Skeletal muscle tissue (tissue), 4 donors: Measurements from ENCODE around the gene TNFAIP8L3. TPM values are rescaled to one million over a fixed set of nuclear protein-coding genes. Genes with fewer than 3 reads are reported as not detected.

ENCODE experiments used
- H3K27ac ChIP-seq: one replicate; pipeline ENCODE4 v1.7.0; 2013; ENCODE audit warnings: mild to moderate bottlenecking, low read depth, low read length, inconsistent platforms
- H3K27me3 ChIP-seq, 3 donors: one replicate each; pipeline ENCODE4 v1.7.0; 2013; ENCODE audit warnings: low read length in 3 of 3; ENCODE audit not compliant: control insufficient read depth in 3 of 3, insufficient read depth in 3 of 3
- H3K36me3 ChIP-seq, 3 donors: one replicate each; pipeline ENCODE4 v1.7.0; 2013; ENCODE audit warnings: low read length in 3 of 3; ENCODE audit not compliant: control insufficient read depth in 3 of 3, insufficient read depth in 3 of 3
- H3K4me1 ChIP-seq, 3 donors: one replicate each; pipeline ENCODE4 v1.7.0; 2013; ENCODE audit warnings: low read length in 3 of 3, mild to moderate bottlenecking in 3 of 3; ENCODE audit not compliant: control insufficient read depth in 3 of 3, insufficient read depth in 3 of 3
- H3K4me3 ChIP-seq, 3 donors: one replicate each; pipeline ENCODE4 v1.7.0; 2013; ENCODE audit warnings: low read length in 3 of 3
- H3K9ac ChIP-seq, 3 donors: one replicate each; pipeline ENCODE4 v1.7.0; 2013; ENCODE audit warnings: low read length in 3 of 3, mild to moderate bottlenecking in 3 of 3, moderate library complexity in 2 of 3, low read depth in 1 of 3
- H3K9me3 ChIP-seq, 3 donors: one replicate each; pipeline ENCODE4 v1.7.0; 2013; ENCODE audit warnings: low read length in 3 of 3; ENCODE audit not compliant: control insufficient read depth in 3 of 3
- total RNA-seq: library from RNA; depleted of rRNA; stranded (reverse); fragments of >200 nt; gene quantifications from one replicate; pipeline ENCODE4 v1.2.3, GENCODE V29; 2014
- donor health status: Osteomylitis.

TNFAIP8L3 gene
- total RNA-seq, 1 donor from 2014 or later = 2.1 TPM

DNA sequence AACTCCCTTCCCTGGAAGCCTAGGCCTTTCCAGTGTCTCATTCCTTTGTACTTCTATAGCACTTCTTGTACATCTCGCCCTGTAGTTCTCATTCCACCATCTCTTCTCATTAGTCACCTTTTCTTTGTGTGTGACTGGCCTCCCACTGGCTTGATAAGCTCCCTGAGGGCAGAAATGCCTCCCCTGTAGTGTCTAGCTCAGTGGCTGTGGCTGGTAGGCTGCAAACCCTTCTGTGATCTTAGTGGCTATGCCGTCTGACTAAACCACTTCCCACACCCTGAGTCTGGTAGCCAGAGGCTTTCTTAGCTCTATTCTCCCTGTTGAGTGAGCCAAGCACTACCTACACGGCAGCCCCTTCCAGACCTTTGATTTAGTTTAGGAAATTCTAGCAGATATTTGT, 24.4 kb upstream of the TNFAIP8L3 start:
- H3K27ac ChIP-seq = no peak overlapping the region

DNA sequence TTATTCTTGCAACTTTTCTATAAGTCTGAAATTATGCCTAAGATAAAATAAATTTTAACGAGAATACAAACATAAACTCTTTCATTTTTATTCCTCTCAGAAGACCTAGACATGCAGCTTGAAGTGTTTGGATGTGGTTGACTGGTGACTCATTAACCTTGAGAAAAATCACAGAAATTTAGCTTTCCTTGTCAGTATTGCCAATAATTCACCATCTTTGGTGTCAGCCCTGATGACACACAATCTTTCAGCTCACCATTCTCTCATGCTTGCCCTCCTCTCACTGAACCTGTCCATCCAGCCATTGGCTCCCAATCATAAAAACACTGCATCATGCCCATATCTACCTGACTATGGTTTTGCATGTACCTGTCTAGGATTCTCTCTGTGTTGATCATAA, 22.6 kb upstream of the TNFAIP8L3 start:
- Histone ChIP-seq H3K27ac (no peak overlapping the region), H3K9ac (no peak overlapping the region), H3K9me3 (no peaks in the 10 kb centered on the region), H3K36me3 (no peaks in the 10 kb centered on the region), H3K27me3 (no peaks in the 10 kb centered on the region), H3K4me1 (no peaks in the 10 kb centered on the region), H3K4me3 (no peak overlapping the region)

More for the DNA sequence above, 24.4 kb upstream of the TNFAIP8L3 start:
- Histone ChIP-seq H3K9ac (no peak overlapping the region), H3K9me3 (peaks cover 0 to 2% (median 0%) of the 10 kb centered on the region in 3 donors), H3K4me1 (no peaks in the 10 kb centered on the region), H3K27me3 (no peaks in the 10 kb centered on the region), H3K4me3 (no peak overlapping the region), H3K36me3 (no peaks in the 10 kb centered on the region)

DNA sequence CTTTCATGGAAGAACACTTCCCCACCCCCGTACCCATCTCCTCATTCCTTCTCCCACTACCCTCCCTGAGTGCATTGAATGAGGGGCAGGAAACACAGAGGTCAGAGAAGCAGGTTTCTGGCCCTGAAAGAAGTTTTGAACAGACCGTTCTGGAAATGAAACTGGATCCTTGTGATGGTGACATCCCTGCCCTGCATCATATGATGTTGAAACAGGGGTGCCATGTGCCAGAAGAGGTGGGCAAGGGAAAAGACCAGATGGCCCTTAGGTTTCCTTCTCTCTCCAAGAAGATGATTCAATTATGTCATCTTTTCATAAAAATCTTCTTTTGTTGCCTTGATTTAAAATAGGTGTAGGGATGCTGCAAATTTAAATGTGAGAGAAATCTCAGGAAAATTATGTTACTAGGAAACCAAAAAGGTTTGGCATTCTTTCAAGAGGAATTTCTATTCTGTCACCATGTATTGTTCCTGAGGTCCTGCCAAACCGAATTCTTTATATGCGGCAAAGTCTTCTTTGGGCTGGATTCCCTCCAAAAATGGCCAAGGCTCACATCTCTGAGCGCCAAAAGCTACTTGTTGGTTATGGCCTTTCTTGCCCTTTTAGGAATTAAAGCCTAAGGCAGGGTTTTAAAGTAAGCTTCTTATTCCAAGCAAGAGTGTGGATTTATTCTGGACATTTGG, 19.9 kb upstream of the TNFAIP8L3 start:
- Histone ChIP-seq H3K27me3 (peaks cover 0 to 3% (median 0%) of the 10 kb centered on the region in 3 donors), H3K4me3 (no peak overlapping the region), H3K9ac (no peak overlapping the region), H3K36me3 (no peaks in the 10 kb centered on the region), H3K9me3 (no peaks in the 10 kb centered on the region), H3K27ac (no peak overlapping the region), H3K4me1 (no peaks in the 10 kb centered on the region)

DNA sequence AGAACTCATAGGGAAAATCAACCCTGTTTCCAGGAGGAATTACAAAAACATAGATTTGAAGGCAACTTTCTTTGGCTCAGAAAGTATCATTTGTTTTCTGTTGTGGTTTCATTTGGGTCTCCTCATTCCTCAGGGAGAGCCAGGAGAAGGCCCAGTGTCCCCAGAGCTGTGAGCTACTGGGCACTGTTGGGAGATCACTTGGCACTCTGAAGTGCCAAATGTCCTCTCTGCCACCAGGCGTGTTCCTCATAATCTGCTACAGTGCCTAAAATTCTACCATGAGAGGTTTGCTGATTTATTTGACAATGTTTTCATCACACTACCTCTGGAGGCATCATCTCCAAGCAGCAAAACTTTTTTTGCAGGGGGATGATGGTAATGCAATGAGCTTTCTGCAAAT, 17.4 kb upstream of the TNFAIP8L3 start:
- Histone ChIP-seq H3K9me3 (no peaks in the 10 kb centered on the region), H3K36me3 (no peaks in the 10 kb centered on the region), H3K27ac (no peak overlapping the region), H3K27me3 (peaks cover 0 to 3% (median 0%) of the 10 kb centered on the region in 3 donors), H3K4me3 (no peak overlapping the region), H3K4me1 (no peaks in the 10 kb centered on the region), H3K9ac (no peak overlapping the region)

DNA sequence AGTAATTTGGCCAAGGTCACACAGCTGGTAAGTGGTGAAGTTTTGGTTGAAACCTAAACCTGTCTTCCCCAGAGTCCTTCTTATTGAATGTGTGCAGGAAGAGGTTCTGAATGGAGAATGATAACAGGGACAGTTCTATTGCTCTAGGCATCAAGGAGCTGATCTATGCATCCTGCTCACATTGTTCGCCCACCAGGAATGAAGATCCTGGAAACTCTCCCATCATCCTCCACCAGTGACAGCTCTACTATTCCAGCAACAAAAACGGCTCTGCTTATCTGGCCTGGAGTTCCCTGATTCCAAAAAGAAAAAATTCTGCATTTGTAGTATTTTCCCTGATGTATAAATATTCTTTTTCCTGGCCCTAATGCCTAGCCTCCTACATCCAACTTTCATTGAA, 16.4 kb upstream of the TNFAIP8L3 start:
- H3K36me3 ChIP-seq = no peaks in the 10 kb centered on the region
- no peaks in the 10 kb centered on the region for H3K4me1 ChIP-seq
- H3K27ac ChIP-seq = no peak overlapping the region
- no peak overlapping the region for H3K9ac ChIP-seq
- no peaks in the 10 kb centered on the region for H3K9me3 ChIP-seq
- peaks cover 0 to 3% (median 0%) of the 10 kb centered on the region in 3 donors for H3K27me3 ChIP-seq
- no peak overlapping the region for H3K4me3 ChIP-seq

DNA sequence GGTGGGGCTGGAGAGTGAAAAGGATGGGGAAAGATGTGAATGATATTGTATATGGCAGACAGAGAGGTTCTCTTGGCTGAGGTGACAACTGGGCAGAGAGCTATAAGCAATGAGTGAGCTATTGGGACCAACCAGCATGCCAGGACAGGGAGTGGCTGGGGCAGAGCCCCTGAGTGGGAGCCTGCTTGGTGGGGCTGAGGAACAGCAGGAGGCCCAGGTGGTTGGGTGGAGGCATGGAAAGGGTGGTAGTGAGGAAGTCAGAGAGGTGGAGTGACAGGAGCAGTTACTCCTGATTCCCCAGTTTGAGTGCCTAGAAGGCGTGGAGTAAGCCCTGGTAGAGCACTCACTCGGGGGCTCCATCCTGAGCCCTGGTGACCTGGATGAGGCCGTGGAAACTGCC, 15.5 kb upstream of the TNFAIP8L3 start:
- Histone ChIP-seq H3K27me3 (peaks cover 0 to 3% (median 0%) of the 10 kb centered on the region in 3 donors), H3K4me3 (no peak overlapping the region), H3K4me1 (no peaks in the 10 kb centered on the region), H3K27ac (no peak overlapping the region), H3K36me3 (no peaks in the 10 kb centered on the region), H3K9me3 (no peaks in the 10 kb centered on the region), H3K9ac (no peak overlapping the region)

DNA sequence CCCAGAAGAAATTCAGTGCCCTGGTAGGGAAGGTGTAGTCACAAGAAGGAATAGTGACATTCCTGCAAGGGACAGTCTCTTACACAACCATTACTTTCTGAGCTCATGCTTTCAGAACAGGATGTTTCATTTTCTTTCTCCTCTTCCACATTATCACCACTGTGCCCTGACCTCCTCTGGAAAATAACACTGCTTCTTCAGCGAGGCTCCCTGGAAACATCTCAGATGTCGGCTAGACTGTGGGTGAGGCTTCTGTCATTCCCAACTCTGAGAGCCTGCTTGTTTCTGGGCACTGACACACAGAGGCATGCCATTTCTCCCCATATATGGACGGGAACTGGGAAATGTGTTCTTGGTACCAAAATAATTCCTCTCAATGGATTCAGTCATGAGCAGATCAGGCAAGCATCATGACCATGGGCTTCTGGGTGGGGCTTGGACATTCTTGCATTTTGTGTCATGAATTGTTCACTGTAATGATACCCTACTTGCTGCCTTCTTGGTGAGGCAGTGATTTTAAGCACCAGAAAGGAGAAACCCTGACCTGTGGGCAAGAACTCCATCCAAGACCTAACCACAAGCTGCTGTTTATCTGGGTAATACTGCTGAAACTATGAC, 14.3 kb upstream of the TNFAIP8L3 start:
- Histone ChIP-seq H3K4me1 (peaks cover 0 to 8% (median 3%) of the 10 kb centered on the region in 3 donors), H3K4me3 (no peak overlapping the region), H3K9ac (no peak overlapping the region), H3K9me3 (no peaks in the 10 kb centered on the region), H3K27ac (no peak overlapping the region), H3K36me3 (no peaks in the 10 kb centered on the region), H3K27me3 (peaks cover 0 to 3% (median 3%) of the 10 kb centered on the region in 3 donors)

DNA sequence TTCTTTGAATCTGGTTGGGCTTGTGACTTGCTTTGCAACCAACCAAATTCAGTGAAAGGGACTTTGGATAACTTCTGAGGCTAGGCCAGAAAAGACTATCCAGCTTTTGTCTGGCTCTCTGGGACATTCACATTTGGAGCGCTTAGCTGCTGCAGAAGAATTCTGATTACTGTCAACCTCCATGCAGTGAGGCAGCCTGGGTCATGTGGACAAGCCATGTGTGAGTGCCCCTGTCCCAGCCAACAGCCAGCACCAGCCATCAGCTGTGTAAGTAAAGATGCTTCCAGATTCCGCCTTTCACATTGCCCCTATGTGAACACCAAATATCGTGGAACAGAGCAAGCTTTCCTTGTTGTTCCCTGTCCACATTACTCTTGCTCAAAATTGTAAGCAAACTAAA, 12.9 kb upstream of the TNFAIP8L3 start:
- H3K4me3 ChIP-seq = no peak overlapping the region
- H3K9ac ChIP-seq = no peak overlapping the region
- no peaks in the 10 kb centered on the region for H3K36me3 ChIP-seq
- peaks cover 0 to 11% (median 5%) of the 10 kb centered on the region in 3 donors for H3K4me1 ChIP-seq
- no peak overlapping the region for H3K27ac ChIP-seq
- no peaks in the 10 kb centered on the region for H3K9me3 ChIP-seq
- peaks cover 3% of the 10 kb centered on the region in 3 donors for H3K27me3 ChIP-seq

DNA sequence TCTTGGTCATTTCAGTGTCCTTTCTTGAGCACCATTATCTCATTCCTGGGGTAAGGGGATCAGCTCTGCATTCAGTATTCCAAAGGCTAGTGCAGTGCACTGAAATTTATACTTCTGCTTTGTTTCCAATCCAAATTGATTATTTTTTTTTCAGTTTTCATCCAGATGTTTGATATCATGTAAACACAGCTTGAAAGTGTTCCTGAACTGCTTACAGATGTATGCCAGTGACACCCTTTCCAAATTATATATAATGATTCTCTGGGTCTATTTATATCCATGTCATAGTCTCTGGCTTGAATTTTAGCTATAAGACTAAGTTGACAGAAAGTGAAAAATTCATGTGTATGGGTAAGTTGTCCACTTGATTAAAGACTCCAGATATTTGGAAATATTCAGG, 11.8 kb upstream of the TNFAIP8L3 start:
- H3K4me1 ChIP-seq = peaks cover 0 to 11% (median 5%) of the 10 kb centered on the region in 3 donors
- no peak overlapping the region for H3K9ac ChIP-seq

DNA sequence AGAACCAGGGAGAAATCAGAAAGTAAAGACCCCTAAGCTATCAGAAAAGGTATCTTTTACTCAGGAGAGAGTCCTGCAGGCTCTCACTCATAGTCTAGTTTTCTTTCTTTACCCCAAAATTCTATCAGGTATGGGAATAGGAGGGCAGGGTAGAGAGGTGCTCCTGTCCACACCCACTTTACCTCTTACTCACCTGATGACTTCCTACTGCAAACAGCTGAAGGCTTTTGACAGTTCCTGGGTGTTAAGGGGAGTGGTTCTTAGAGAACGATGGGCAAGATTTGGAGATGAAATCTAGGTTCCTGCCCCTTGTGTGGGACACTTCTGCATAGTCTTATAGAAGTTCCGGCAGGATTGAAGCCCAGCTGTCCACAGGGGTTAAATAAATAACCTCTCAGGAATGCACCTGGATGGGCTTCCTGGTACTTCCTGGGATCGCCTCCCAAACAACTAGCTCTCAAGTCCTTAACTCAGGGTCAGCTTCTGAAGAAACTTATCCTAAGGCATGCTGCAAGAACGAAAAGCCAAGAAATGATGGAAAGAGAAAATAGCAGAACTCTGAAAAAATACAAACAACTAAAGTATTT, 10.8 kb upstream of the TNFAIP8L3 start:
- no peak overlapping the region for H3K27ac ChIP-seq
- H3K4me3 ChIP-seq = no peak overlapping the region
- peaks cover 0 to 11% (median 5%) of the 10 kb centered on the region in 3 donors for H3K4me1 ChIP-seq

More for the DNA sequence above, 11.8 kb upstream of the TNFAIP8L3 start:
- H3K9me3 ChIP-seq = no peaks in the 10 kb centered on the region
- no peak overlapping the region for H3K27ac ChIP-seq
- H3K4me3 ChIP-seq = no peak overlapping the region
- H3K36me3 ChIP-seq = no peaks in the 10 kb centered on the region
- H3K27me3 ChIP-seq = peaks cover 3% of the 10 kb centered on the region in 3 donors

More for the DNA sequence above, 10.8 kb upstream of the TNFAIP8L3 start:
- Histone ChIP-seq H3K9ac (no peak overlapping the region), H3K27me3 (peaks cover 3 to 7% (median 3%) of the 10 kb centered on the region in 3 donors), H3K36me3 (no peaks in the 10 kb centered on the region), H3K9me3 (no peaks in the 10 kb centered on the region)
